Panc1 (cell line): Measurements from ENCODE around the gene ATP8B1.

ENCODE experiments used
- CTCF ChIP-seq: fragments of 450-650 bp; IDR thresholded peaks from 2 replicates; pipeline ENCODE4 v1.5.1; 2017; ENCODE audit warnings: mild to moderate bottlenecking
- POLR2AphosphoS5 ChIP-seq: IDR thresholded peaks from 2 replicates; pipeline ENCODE4 v1.6.1; 2012; ENCODE audit warnings: mild to moderate bottlenecking, low read depth, low read length, moderate library complexity
- REST ChIP-seq, 2 experiments: IDR thresholded peaks; 2 replicates each; pipeline ENCODE4 v1.6.1; 2011 to 2012; ENCODE audit warnings: low read depth in 2 of 2, control low read depth in 1 of 2, low read length in 1 of 2, mild to moderate bottlenecking in 1 of 2, moderate library complexity in 1 of 2; ENCODE audit not compliant: insufficient read depth in 1 of 2
- SIN3A ChIP-seq: IDR thresholded peaks from 2 replicates; pipeline ENCODE4 v1.6.1; 2012; ENCODE audit warnings: low read depth, mild to moderate bottlenecking, low read length, moderate library complexity, borderline replicate concordance; ENCODE audit not compliant: insufficient read depth
- TCF7L2 ChIP-seq: IDR thresholded peaks from 2 replicates; pipeline ENCODE4 v1.6.1; 2011; ENCODE audit warnings: mild to moderate bottlenecking, low read depth, low read length, inconsistent platforms

- no peak for TF ChIP-seq POLR2AphosphoS5
- no peak for TF ChIP-seq CTCF
- TF ChIP-seq SIN3A = no peak
- no peak for TF ChIP-seq REST (IDR thresholded peaks at IDR 0.05; ENCODE audit: insufficient read depth in 1 of 2, low read depth in 2 of 2, low read length in 1 of 2)
- no peak for TF ChIP-seq TCF7L2
Observed at GRCh38 chr18:57674891-57675290, 128.2 kb downstream of the ATP8B1 start.
